Testis (tissue), 3 donors: ENCODE results near the gene AGAP1. TPM values are rescaled to one million over a fixed set of nuclear protein-coding genes. Genes with fewer than 3 reads are reported as not detected.

Source experiments
- DNase-seq: peaks from one replicate; pipeline ENCODE4 v3.0.0-alpha.2; 2019
- H3K27ac ChIP-seq, 2 donors: fragments of 200-600 bp; sonication (generic); one replicate each; pipeline ENCODE4 v1.5.1; 2019
- H3K27me3 ChIP-seq: fragments of 200-600 bp; sonication (generic); one replicate; pipeline ENCODE4 v1.5.1; 2019
- H3K36me3 ChIP-seq: fragments of 200-600 bp; sonication (generic); one replicate; pipeline ENCODE4 v1.5.1; 2017; ENCODE audit warnings: low read depth; ENCODE audit errors: missing control alignments
- H3K4me1 ChIP-seq: fragments of 200-600 bp; sonication (generic); one replicate; pipeline ENCODE4 v1.5.1; 2019
- H3K4me3 ChIP-seq, 2 donors: fragments of 200-600 bp; sonication (generic); one replicate each; pipeline ENCODE4 v1.5.1; 2017 to 2019
- H3K9me3 ChIP-seq: fragments of 200-600 bp; sonication (generic); one replicate; pipeline ENCODE4 v1.5.1; 2017
- CTCF ChIP-seq, 3 experiments: fragments of 450-650 bp in 2 of 3; fragments of 200-600 bp in 1 of 3; sonication (generic) in 1 of 3; IDR thresholded peaks; one replicate each; pipeline ENCODE4 v1.5.1; 2016 to 2019; ENCODE audit warnings: antibody characterized with exemption in 3 of 3, mild to moderate bottlenecking in 2 of 3, moderate library complexity in 1 of 3
- POLR2A ChIP-seq: fragments of 450-650 bp; IDR thresholded peaks from one replicate; pipeline ENCODE4 v1.6.1; 2017; ENCODE audit warnings: antibody characterized with exemption, mild to moderate bottlenecking, moderate library complexity
- WGBS, 2 donors: methylation state at CpG; one replicate each; pipeline ENCODE4 v1.1.5; 2018; 5-methylcytosine and 5-hydroxymethylcytosine counted together
- intact Hi-C: fragments of 100-400 bp; cut with DNase I; formaldehyde crosslinking; loops from one replicate; pipeline ENCODE4 v1.15.1; 2023; ENCODE audit warnings: low total_unique reads
- polyA plus RNA-seq: library from polyadenylated mRNA; stranded (reverse); fragments of 350-450 nt; fragmentation: Illumina TruSeq; extraction: RNeasy Lipid Tissue Mini Kit (QIAGEN cat#74804); gene quantifications from one replicate; pipeline ENCODE4 v1.2.3, GENCODE V29; 2014; ENCODE audit warnings: low read depth, low replicate concordance; ENCODE audit not compliant: insufficient read depth
- total RNA-seq, 2 donors: library from RNA; depleted of rRNA; stranded (reverse); fragments of >200 nt; gene quantifications; one replicate each; pipeline ENCODE4 v1.2.3, GENCODE V29; 2016

Gene AGAP1
- total and polyA plus RNA-seq, 3 donors from 2014 or later, result 21.4 to 45.5 (median 40.7) TPM

GRCh38 chr2:236107942-236108625 is 614.2 kb downstream of the AGAP1 start:
- intact Hi-C loops, result no loop called here
- H3K4me1 ChIP-seq, result no peaks in the 10 kb centered on the region
- H3K9me3 ChIP-seq, result no peaks in the 10 kb centered on the region
- WGBS, 2 donors, result 63 to 83% methylated on average over 20 of the region's 20 CpGs
- TF ChIP-seq CTCF (IDR thresholded peaks at IDR 0.05), result no peak
- no peak for TF ChIP-seq POLR2A
- no peak for DNase-seq
- no peaks in the 10 kb centered on the region for H3K36me3 ChIP-seq
- no peak overlapping the region for H3K4me3 ChIP-seq
- H3K27me3 ChIP-seq, result no peaks in the 10 kb centered on the region
- no peak overlapping the region for H3K27ac ChIP-seq

- 97 to 99% methylated on average over 5 of the region's 5 CpGs for WGBS, 2 donors
- intact Hi-C loops, result no loop called here
Observed at GRCh38 chr2:236109061-236109460, 615.2 kb downstream of the AGAP1 start.

GRCh38 chr2:236109473-236109872 is 615.6 kb downstream of the AGAP1 start:
- Histone ChIP-seq H3K36me3 (no peaks in the 10 kb centered on the region), H3K4me3 (no peak overlapping the region), H3K27ac (no peak overlapping the region), H3K4me1 (no peaks in the 10 kb centered on the region), H3K9me3 (no peaks in the 10 kb centered on the region), H3K27me3 (no peaks in the 10 kb centered on the region)
- 90 to 96% methylated on average over 21 of the region's 21 CpGs for WGBS, 2 donors
- no peak for DNase-seq
- TF ChIP-seq POLR2A (no peak), CTCF (IDR thresholded peaks at IDR 0.05) (no peak)
- intact Hi-C loops, result no loop called here

More at GRCh38 chr2:236109061-236109460, 615.2 kb downstream of the AGAP1 start:
- Histone ChIP-seq H3K4me1 (no peaks in the 10 kb centered on the region), H3K27ac (no peak overlapping the region), H3K9me3 (no peaks in the 10 kb centered on the region), H3K27me3 (no peaks in the 10 kb centered on the region), H3K4me3 (no peak overlapping the region), H3K36me3 (no peaks in the 10 kb centered on the region)
- DNase-seq, result no peak
- no peak for TF ChIP-seq CTCF (IDR thresholded peaks at IDR 0.05)
- TF ChIP-seq POLR2A, result no peak

GRCh38 chr2:236112466-236112865 is 618.6 kb downstream of the AGAP1 start:
- 95% methylated on average over 11 to 14 of the region's 14 CpGs for WGBS, 2 donors
- Histone ChIP-seq H3K9me3 (no peaks in the 10 kb centered on the region), H3K4me3 (no peak overlapping the region), H3K27me3 (no peaks in the 10 kb centered on the region), H3K36me3 (no peaks in the 10 kb centered on the region), H3K27ac (no peak overlapping the region), H3K4me1 (no peaks in the 10 kb centered on the region)
- intact Hi-C loops, result no loop called here
- TF ChIP-seq CTCF (IDR thresholded peaks at IDR 0.05), result no peak
- TF ChIP-seq POLR2A, result no peak
- DNase-seq, result no peak

GRCh38 chr2:236113425-236113824 is 619.6 kb downstream of the AGAP1 start:
- Histone ChIP-seq H3K36me3 (no peaks in the 10 kb centered on the region), H3K9me3 (no peaks in the 10 kb centered on the region), H3K4me3 (no peak overlapping the region), H3K27ac (no peak overlapping the region), H3K27me3 (no peaks in the 10 kb centered on the region), H3K4me1 (no peaks in the 10 kb centered on the region)
- 88 to 97% methylated on average over 8 of the region's 8 CpGs for WGBS, 2 donors
- no peak for TF ChIP-seq POLR2A
- no peak for TF ChIP-seq CTCF (IDR thresholded peaks at IDR 0.05)
- no peak for DNase-seq
- intact Hi-C loops, result no loop called here
